Mesothelial cell of epicardium (in vitro differentiated cells): ENCODE data around the gene NEK6. TPM values are rescaled to one million over a fixed set of nuclear protein-coding genes. Genes with fewer than 3 reads are reported as not detected.
A peak's percentile ranks its signal among the peaks of the same experiment; 100 is the strongest.

Experiments
- DNase-seq, 2 experiments: peaks; one replicate each; pipeline ENCODE4 v3.0.0; 2021; ENCODE audit warnings: low spot score in 2 of 2; ENCODE audit not compliant: unreplicated experiment in 2 of 2
- H3K27ac Mint-ChIP-seq: 2 replicates; pipeline ENCODE4 v1.8.0; 2021; ENCODE audit warnings: mixed read lengths
- H3K27me3 Mint-ChIP-seq: 2 replicates; pipeline ENCODE4 v1.8.0; 2021; ENCODE audit warnings: low read depth, mixed read lengths
- H3K36me3 Mint-ChIP-seq: 2 replicates; pipeline ENCODE4 v1.8.0; 2021; ENCODE audit warnings: mixed read lengths
- H3K4me1 Mint-ChIP-seq: 2 replicates; pipeline ENCODE4 v1.8.0; 2021; ENCODE audit warnings: mixed read lengths
- H3K4me3 Mint-ChIP-seq: 2 replicates; pipeline ENCODE4 v1.8.0; 2021; ENCODE audit warnings: mild to moderate bottlenecking, moderate library complexity, mixed read lengths
- H3K9me3 Mint-ChIP-seq: 2 replicates; pipeline ENCODE4 v1.8.0; 2021; ENCODE audit warnings: mixed read lengths
- CTCF ChIP-seq: fragments of 200-600 bp; sonication (generic); IDR thresholded peaks from one replicate; pipeline ENCODE4 v1.5.0; 2021; ENCODE audit warnings: antibody characterized with exemption; ENCODE audit not compliant: unreplicated experiment
- total RNA-seq: library from RNA; stranded (reverse); gene quantifications from 3 replicates; pipeline ENCODE4 v1.2.1, GENCODE V29; 2021

NEK6 gene
- total RNA-seq, 1 donor from 2014 or later, result 42.9 TPM

- no peaks in the 10 kb centered on the region for H3K4me1 Mint-ChIP-seq
- H3K27me3 Mint-ChIP-seq, result no peaks in the 10 kb centered on the region
- TF ChIP-seq CTCF, result no peak
- no peak for DNase-seq
- H3K27ac Mint-ChIP-seq, result no peak overlapping the region
- no peak overlapping the region for H3K4me3 Mint-ChIP-seq
- peaks cover 15% of the 10 kb centered on the region for H3K9me3 Mint-ChIP-seq
- peaks cover 29% of the 10 kb centered on the region for H3K36me3 Mint-ChIP-seq
Measured at GRCh38 chr9:124335320-124335707, 77.6 kb downstream of the NEK6 start.

GRCh38 chr9:124337562-124337961, 79.8 kb downstream of the NEK6 start:
- H3K27me3 Mint-ChIP-seq, result no peaks in the 10 kb centered on the region
- peaks cover 24% of the 10 kb centered on the region for H3K36me3 Mint-ChIP-seq
- peaks cover under 1% of the 10 kb centered on the region for H3K4me1 Mint-ChIP-seq
- no peak overlapping the region for H3K27ac Mint-ChIP-seq
- TF ChIP-seq CTCF, result no peak
- no peak overlapping the region for H3K4me3 Mint-ChIP-seq
- no peak for DNase-seq
- H3K9me3 Mint-ChIP-seq, result peaks cover 15% of the 10 kb centered on the region

- peaks cover 24% of the 10 kb centered on the region for H3K36me3 Mint-ChIP-seq
- no peak for TF ChIP-seq CTCF
- DNase-seq, result no peak
- H3K27ac Mint-ChIP-seq, result no peak overlapping the region
- H3K4me3 Mint-ChIP-seq, result no peak overlapping the region
- peaks cover 15% of the 10 kb centered on the region for H3K9me3 Mint-ChIP-seq
- no peaks in the 10 kb centered on the region for H3K27me3 Mint-ChIP-seq
- H3K4me1 Mint-ChIP-seq, result peaks cover 5% of the 10 kb centered on the region
Measured at GRCh38 chr9:124339603-124340146, 81.9 kb downstream of the NEK6 start.

- TF ChIP-seq CTCF, result no peak
- no peak overlapping the region for H3K4me3 Mint-ChIP-seq
- peaks cover 5% of the 10 kb centered on the region for H3K4me1 Mint-ChIP-seq
- H3K27me3 Mint-ChIP-seq, result no peaks in the 10 kb centered on the region
- H3K27ac Mint-ChIP-seq, result no peak overlapping the region
- H3K36me3 Mint-ChIP-seq, result peaks cover 22% of the 10 kb centered on the region
- H3K9me3 Mint-ChIP-seq, result peaks cover 15% of the 10 kb centered on the region
- DNase-seq, result no peak
Measured at GRCh38 chr9:124340219-124341069, 82.7 kb downstream of the NEK6 start.

- no peak for DNase-seq
- Mint-ChIP-seq H3K4me3 (no peak overlapping the region), H3K27me3 (no peaks in the 10 kb centered on the region), H3K27ac (peak overlapping the region; percentile 14), H3K36me3 (peaks cover 15% of the 10 kb centered on the region), H3K4me1 (peaks cover 5% of the 10 kb centered on the region), H3K9me3 (peaks cover 15% of the 10 kb centered on the region)
- no peak for TF ChIP-seq CTCF
Measured at GRCh38 chr9:124341455-124342170, 83.9 kb downstream of the NEK6 start.
